HG03175 (cell line): ENCODE data around the gene ST6GAL1.

Source experiments
- ATAC-seq: cut with Tn5 transposase; IDR thresholded peaks from one replicate; pipeline ENCODE4 v1.9.1; 2021; ENCODE audit warnings: mild to moderate bottlenecking, moderate library complexity; ENCODE audit not compliant: unreplicated experiment

ST6GAL1 gene

DNA sequence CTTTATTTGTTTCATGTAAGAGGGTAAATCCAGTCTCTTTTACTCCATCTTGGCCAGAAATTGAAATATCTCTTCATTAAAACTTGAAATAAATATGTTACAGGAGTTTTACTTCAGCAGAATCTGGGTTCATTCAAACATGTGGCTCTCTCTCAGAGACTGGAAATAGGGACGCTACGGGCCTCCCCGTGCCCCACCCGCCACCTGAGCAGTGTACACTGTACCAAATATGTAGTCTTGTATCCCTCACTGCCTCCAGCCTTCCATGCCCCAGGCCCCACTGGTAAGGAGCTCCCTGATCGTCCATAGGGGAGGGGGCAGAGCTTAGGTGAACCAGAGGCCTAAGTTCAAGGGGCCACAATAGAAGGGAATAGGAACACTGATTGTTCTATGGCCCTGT, 172.9 kb downstream of the ST6GAL1 start:
- ATAC-seq: no peak

DNA sequence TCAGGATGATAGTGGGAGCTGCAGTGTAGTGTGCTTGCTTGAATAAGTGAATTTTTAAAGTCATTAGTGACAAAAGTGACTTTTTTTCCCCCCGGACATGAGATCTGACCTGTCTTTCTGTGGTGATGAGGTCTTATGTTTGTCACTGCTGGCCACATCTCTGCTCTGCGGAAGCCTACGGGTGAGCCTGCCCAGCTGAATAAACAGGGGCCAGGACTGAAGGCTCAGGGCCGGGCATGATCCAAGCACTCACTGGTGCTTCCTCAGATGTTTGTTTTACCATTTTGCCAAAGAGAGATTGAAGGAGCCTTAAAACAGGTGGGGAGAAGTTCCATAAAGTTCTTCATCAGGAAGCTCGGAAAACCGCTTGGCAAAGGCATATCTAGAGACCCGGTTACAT, 174.0 kb downstream of the ST6GAL1 start:
- no peak for ATAC-seq

DNA sequence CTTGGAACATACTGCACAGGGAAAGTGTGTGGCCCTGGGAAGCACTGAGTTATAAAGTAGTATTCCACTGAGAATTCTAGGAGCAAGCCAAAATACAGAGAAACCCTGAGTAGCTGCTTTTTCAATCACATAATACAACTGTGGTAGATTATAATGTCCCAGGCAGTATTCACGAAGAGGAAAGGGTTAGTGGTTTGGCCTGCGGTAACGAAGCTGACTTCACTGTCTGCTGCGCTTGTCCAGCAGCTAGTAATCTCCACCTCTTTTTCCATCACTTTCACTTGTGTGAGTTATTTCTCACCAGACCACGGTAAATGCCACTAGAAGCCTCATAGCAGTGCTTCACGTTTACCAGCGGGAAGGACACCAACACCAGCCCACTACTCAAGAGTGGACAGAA, 174.6 kb downstream of the ST6GAL1 start:
- no peak for ATAC-seq

DNA sequence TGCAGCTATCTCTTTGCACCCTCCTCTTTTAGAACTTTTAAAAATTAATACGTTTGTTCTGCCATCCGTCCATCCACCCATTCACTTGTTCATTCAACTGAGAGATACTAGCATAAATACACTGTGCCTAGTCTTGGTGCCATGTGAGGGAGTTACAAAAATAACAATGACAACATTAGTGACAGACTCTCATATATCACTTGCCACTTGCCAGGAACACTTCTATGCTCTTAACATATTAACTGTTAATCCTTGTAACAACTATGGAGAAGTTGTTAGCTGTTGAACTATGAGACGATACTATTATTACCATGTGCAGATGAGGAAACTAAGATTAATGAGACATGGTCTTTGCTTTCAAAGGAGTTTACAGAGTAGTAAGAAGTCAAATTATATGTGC, 175.4 kb downstream of the ST6GAL1 start:
- no peak for ATAC-seq

DNA sequence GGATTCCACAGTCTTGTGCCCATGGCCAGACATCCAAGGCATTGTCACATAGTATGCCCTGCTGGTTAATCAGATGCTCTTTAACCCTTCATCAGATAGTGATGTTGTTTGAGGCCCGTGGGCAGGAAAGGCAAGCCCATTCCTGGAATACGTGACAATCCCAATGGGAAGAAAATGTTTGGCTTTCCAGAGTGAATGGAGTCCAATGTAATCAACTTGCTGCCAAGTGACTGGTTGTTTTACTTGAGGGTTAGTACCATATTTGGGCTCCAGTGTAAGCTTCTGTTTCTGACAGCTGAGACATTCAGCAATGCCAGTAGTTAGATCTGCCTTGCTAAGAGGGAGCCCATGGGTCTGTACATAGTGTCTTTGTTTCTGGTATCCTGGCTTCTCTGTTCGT, 177.7 kb downstream of the ST6GAL1 start:
- no peak for ATAC-seq

DNA sequence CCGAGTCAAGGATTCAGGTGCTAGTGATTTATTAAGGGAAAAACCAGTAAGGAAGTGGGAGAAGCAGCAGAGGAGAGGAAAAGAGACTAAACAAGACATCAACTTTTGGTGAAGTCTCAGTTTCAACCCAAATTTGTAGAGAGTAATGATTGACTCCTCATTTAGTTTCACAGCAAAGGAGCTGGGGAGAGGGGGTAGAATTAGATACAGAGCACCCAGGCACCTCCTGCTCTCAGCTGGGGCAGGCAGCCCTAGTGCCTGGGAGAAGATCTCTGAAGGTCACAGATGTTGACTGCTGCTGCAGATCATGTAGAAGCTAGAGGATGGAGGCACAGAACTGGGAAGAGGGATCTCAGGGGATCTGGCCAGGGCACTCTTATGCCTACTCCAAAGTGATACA, 179.8 kb downstream of the ST6GAL1 start:
- ATAC-seq: no peak

DNA sequence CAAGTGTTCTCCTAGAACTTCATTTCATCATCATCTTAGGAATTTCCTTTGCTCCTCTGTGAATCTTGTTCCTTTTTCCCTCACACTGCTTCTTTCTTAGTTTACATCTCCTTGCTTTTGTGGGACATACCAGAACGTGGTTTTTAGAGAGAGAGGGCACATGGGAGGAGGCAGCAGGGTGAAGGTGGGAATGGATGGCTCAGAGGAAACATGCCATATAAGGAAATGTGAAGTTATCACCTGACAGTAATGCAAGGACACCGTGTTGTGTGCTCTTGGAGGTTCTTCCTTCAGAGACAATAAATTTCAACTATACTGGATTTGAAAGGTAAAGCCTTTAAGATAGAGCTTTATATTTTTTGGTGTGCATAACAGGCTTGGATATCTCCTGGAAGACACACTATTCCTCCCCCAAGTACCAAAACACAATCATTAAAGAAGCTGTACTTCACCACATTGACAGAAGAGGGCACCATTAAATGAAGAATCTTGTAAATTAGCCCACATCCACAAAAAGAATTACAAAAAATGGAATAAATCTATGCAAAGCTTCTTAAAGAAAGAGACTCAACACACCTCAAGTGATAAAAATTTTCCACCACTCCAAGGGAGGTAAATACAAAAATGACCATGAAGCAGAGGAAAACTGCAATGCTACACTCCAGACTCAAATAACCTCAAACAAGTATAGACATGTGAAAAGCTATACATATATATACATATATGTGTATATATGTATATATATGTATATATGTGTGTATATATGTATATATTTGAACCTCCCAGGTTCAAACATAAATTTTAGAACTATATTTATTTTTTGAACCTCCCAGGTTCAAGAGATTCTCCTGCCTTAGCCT, 182.8 kb downstream of the ST6GAL1 start:
- no peak for ATAC-seq

DNA sequence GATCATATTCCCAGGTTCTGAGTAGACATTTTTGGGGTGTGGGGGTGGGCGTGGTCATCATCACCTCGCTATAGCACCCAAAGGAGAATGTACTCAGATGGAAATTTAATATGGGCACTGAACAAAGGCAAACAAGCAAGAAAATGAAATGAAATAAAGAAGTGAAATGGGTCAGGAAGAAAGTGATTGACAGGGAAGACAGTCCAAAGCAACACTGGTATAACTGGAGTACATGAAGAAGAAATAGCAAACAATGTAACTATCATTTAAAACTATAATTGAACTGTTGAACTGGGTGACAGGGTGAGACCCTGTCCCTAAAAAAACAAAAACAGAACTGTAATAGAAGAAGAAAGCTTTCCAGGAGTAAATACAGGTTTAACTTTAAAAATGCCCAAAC, 184.2 kb downstream of the ST6GAL1 start:
- ATAC-seq: no peak

DNA sequence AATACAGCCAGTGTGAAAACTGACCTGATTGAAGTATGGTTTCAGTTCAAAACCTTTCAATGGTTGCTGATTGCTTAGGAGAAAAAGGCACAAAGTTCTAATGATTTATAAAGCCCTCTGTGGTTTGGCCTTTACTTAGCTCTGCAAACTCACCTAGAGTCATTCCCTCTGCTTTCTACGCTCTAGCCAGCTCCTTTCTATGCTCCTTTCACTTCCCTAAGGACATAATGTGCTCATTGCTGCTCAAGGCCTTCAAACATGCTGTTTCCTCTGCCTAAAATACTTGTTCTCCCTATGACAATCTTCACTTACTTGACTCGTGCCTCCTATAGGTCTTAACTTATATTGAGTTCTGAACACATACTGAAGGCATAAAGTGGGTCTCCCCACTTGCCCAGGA, 190.0 kb downstream of the ST6GAL1 start:
- no peak for ATAC-seq

DNA sequence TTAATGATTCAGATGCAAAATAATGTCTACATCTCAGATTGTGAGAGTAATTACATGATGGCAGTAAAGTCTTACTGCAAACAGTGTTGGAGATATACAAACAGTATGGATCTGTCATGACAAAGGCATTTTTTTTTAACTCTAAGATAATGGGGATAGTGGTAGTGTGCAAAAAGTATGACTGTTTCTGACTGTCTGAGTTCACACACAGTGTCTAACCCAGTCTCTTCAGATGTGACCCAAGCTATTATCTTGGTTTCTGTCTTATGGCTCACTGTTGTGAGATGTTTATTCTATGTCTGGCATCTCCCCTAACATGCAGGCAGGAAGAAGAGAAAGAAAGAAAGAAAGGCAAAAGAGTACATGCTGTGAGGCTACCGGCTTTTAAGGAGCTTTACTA, 191.9 kb downstream of the ST6GAL1 start:
- no peak for ATAC-seq

DNA sequence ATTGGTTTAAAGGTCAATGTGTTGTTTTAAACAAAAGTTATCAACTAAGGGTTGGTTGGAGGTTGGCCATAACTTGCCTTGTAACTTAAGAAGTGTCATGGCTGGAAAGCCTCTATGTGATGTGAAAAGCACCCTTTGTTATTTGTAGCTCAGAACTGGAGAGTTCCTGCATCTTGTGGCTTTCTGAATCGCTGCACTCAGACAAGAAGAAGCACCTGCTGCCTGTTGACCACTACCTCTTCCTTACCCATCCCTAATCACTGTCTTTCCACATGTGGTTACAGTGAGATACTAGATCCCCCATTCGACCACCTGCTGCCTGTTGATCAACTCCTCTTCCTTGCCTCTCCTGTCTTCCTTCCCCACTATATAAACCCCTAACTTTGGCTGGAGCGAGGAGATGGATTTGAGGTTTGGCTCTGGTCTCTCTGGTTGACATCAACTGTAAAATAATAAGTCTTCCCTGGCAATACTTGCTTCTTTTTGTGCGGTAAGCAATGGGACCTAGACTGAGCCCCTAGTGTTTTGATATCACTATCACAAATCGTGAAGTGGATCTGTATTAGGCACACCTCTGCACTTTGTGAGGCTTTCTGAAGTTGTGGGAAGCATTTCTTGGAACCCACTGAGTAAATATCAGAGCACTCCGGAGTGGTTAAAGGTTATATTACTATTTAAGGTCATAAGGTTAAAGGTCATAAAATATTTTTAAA, 195.1 kb downstream of the ST6GAL1 start:
- peak; percentile 72 for ATAC-seq
